ACC112 (cell line): Measurements from ENCODE around the gene SMARCD3.

Experiments
- H2AFZ ChIP-seq: fragments of 200-600 bp; sonication (generic); one replicate; pipeline ENCODE4 v1.6.0; 2017; ENCODE audit warnings: antibody characterized with exemption, low read length; ENCODE audit not compliant: unreplicated experiment
- H3K27ac ChIP-seq: fragments of 200-600 bp; sonication (generic); 2 replicates; pipeline ENCODE4 v1.5.1; 2014; ENCODE audit warnings: low read depth, mild to moderate bottlenecking, antibody characterized with exemption, low read length, moderate library complexity
- H3K27me3 ChIP-seq: fragments of 200-600 bp; sonication (generic); 2 replicates; pipeline ENCODE4 v1.6.1; 2014; ENCODE audit warnings: mild to moderate bottlenecking, antibody characterized with exemption, low read length, moderate library complexity, mixed read lengths; ENCODE audit not compliant: insufficient read depth
- H3K36me3 ChIP-seq: fragments of 200-600 bp; sonication (generic); 2 replicates; pipeline ENCODE4 v1.6.1; 2016; ENCODE audit warnings: mild to moderate bottlenecking, antibody characterized with exemption, low read length, moderate library complexity, mixed read lengths; ENCODE audit not compliant: insufficient read depth
- H3K4me1 ChIP-seq: fragments of 200-600 bp; sonication (generic); one replicate; pipeline ENCODE4 v1.6.1; 2016; ENCODE audit warnings: low read length, mixed read lengths; ENCODE audit not compliant: insufficient read depth, unreplicated experiment, control insufficient read depth
- H3K4me3 ChIP-seq: fragments of 200-600 bp; sonication (generic); 2 replicates; pipeline ENCODE4 v1.5.1; 2014; ENCODE audit warnings: mild to moderate bottlenecking, low read depth, low read length
- H3K79me2 ChIP-seq: fragments of 200-600 bp; sonication (generic); one replicate; pipeline ENCODE4 v1.6.0; 2016; ENCODE audit warnings: low read length; ENCODE audit not compliant: control insufficient read depth, unreplicated experiment, insufficient read depth

Gene SMARCD3

GRCh38 chr7:151223728-151224127 is 24.8 kb downstream of the SMARCD3 start:
- no peak overlapping the region for H3K27ac ChIP-seq
- H3K36me3 ChIP-seq: peaks cover 31% of the 10 kb centered on the region
- H3K79me2 ChIP-seq: peaks cover 24% of the 10 kb centered on the region
- peaks cover 22% of the 10 kb centered on the region for H3K4me1 ChIP-seq
- no peak overlapping the region for H2AFZ ChIP-seq
- no peaks in the 10 kb centered on the region for H3K27me3 ChIP-seq
- H3K4me3 ChIP-seq: no peak overlapping the region

GRCh38 chr7:151218170-151218569 is 30.3 kb downstream of the SMARCD3 start:
- Histone ChIP-seq H2AFZ (no peak overlapping the region), H3K79me2 (no peaks in the 10 kb centered on the region), H3K27ac (no peak overlapping the region), H3K36me3 (peaks cover 43% of the 10 kb centered on the region), H3K27me3 (no peaks in the 10 kb centered on the region), H3K4me3 (no peak overlapping the region), H3K4me1 (no peaks in the 10 kb centered on the region)

GRCh38 chr7:151215396-151215795 is 33.1 kb downstream of the SMARCD3 start:
- peaks cover 29% of the 10 kb centered on the region; the same call in 1 of the 2 replicates for H3K36me3 ChIP-seq
- no peaks in the 10 kb centered on the region for H3K27me3 ChIP-seq
- H2AFZ ChIP-seq: no peak overlapping the region
- H3K27ac ChIP-seq: no peak overlapping the region
- no peaks in the 10 kb centered on the region for H3K4me1 ChIP-seq
- H3K4me3 ChIP-seq: no peak overlapping the region
- no peaks in the 10 kb centered on the region for H3K79me2 ChIP-seq

- H3K4me1 ChIP-seq: no peaks in the 10 kb centered on the region
- H3K79me2 ChIP-seq: no peaks in the 10 kb centered on the region
- peaks cover 24% of the 10 kb centered on the region; the same call in 1 of the 2 replicates for H3K36me3 ChIP-seq
- H2AFZ ChIP-seq: no peak overlapping the region
- H3K4me3 ChIP-seq: no peak overlapping the region
- no peak overlapping the region for H3K27ac ChIP-seq
- H3K27me3 ChIP-seq: no peaks in the 10 kb centered on the region
These were observed 34.7 kb downstream of the SMARCD3 start for GRCh38 chr7:151213826-151214225.

GRCh38 chr7:151212626-151213025 is 35.9 kb downstream of the SMARCD3 start:
- Histone ChIP-seq H3K27ac (no peak overlapping the region), H3K4me3 (no peak overlapping the region), H3K27me3 (no peaks in the 10 kb centered on the region), H3K4me1 (no peaks in the 10 kb centered on the region), H2AFZ (no peak overlapping the region), H3K36me3 (peaks cover 16% of the 10 kb centered on the region; the same call in 1 of the 2 replicates), H3K79me2 (no peaks in the 10 kb centered on the region)

GRCh38 chr7:151211155-151211772 is 37.2 kb downstream of the SMARCD3 start:
- Histone ChIP-seq H3K79me2 (no peaks in the 10 kb centered on the region), H3K4me1 (no peaks in the 10 kb centered on the region), H3K4me3 (no peak overlapping the region), H3K36me3 (peaks cover 13% of the 10 kb centered on the region; the same call in 1 of the 2 replicates), H2AFZ (no peak overlapping the region), H3K27ac (no peak overlapping the region), H3K27me3 (0 out of 2 replicates have a peak, but pooled peaks cover 4% of the 10 kb centered on the region)

- Histone ChIP-seq H3K36me3 (peaks cover 6% of the 10 kb centered on the region; the same call in 1 of the 2 replicates), H3K79me2 (no peaks in the 10 kb centered on the region), H3K4me1 (no peaks in the 10 kb centered on the region), H3K27me3 (peaks cover 10% of the 10 kb centered on the region), H2AFZ (no peak within 1 kb of the TSS), H3K4me3 (no peak within 1 kb of the TSS), H3K27ac (no peak within 1 kb of the TSS)
These were observed 38.2 kb downstream of the SMARCD3 start, which contains the start of gene H2BK1 for GRCh38 chr7:151210087-151210854. TSS of gene H2BK1 (minus strand) at chr7:151210488. CDS start at chr7:151210318, 170 bp downstream.

GRCh38 chr7:151209588-151209987 is 38.9 kb downstream of the SMARCD3 start:
- H3K79me2 ChIP-seq: no peaks in the 10 kb centered on the region
- H3K27me3 ChIP-seq: peaks cover 17% of the 10 kb centered on the region
- no peak overlapping the region for H2AFZ ChIP-seq
- no peaks in the 10 kb centered on the region for H3K4me1 ChIP-seq
- H3K36me3 ChIP-seq: 0 out of 2 replicates have a peak, but pooled peaks cover 5% of the 10 kb centered on the region
- H3K27ac ChIP-seq: no peak overlapping the region
- no peak overlapping the region for H3K4me3 ChIP-seq

GRCh38 chr7:151208253-151208862 is 40.1 kb downstream of the SMARCD3 start:
- H3K27me3 ChIP-seq: peaks cover 30% of the 10 kb centered on the region
- H3K36me3 ChIP-seq: 0 out of 2 replicates have a peak, but pooled peaks cover 2% of the 10 kb centered on the region
- H3K4me3 ChIP-seq: no peak overlapping the region
- no peaks in the 10 kb centered on the region for H3K79me2 ChIP-seq
- no peak overlapping the region for H2AFZ ChIP-seq
- H3K4me1 ChIP-seq: no peaks in the 10 kb centered on the region
- no peak overlapping the region for H3K27ac ChIP-seq

- Histone ChIP-seq H3K36me3 (no peaks in the 10 kb centered on the region), H3K4me1 (no peaks in the 10 kb centered on the region), H2AFZ (no peak overlapping the region), H3K79me2 (no peaks in the 10 kb centered on the region), H3K27ac (no peak overlapping the region), H3K27me3 (peaks cover 35% of the 10 kb centered on the region), H3K4me3 (no peak overlapping the region)
These were observed 40.7 kb downstream of the SMARCD3 start for GRCh38 chr7:151207804-151208203.
